Skin epidermis (tissue), 12 donors: ENCODE data around the gene IL15.
"Not testable (repeated sequence)": the region's sequence is repeated elsewhere in the genome, so short reads cannot be mapped to it uniquely, and the experiment has no call there.

Experiments used
- H3K27ac ChIP-seq, 21 experiments: fragments of 200-600 bp; sonication (generic) in 11 of 21; one replicate each; pipeline ENCODE4 v1.5.0; 2020; ENCODE audit warnings: mild to moderate bottlenecking in 3 of 21, inconsistent platforms in 2 of 21, moderate library complexity in 2 of 21
- H3K4me3 ChIP-seq, 7 experiments: fragments of 200-600 bp; sonication (generic) in 2 of 7; one replicate each; pipeline ENCODE4 v1.5.0; 2020; ENCODE audit warnings: inconsistent platforms in 2 of 7, mild to moderate bottlenecking in 2 of 7, moderate library complexity in 1 of 7

Gene IL15

GRCh38 chr4:141636082-141636770, at the start of gene IL15:
Gene IL15, plus strand, starts transcription at chr4:141636583. Its CDS starts 82,882 bp downstream, at chr4:141719465.
- peak within 1 kb of the TSS; percentile 62 to 88 (median 69) for H3K4me3 ChIP-seq
- peak within 1 kb of the TSS; percentile 59 to 94 (median 83) for H3K27ac ChIP-seq

GRCh38 chr4:141587897-141588296, 48.5 kb upstream of the IL15 start:
- H3K4me3 ChIP-seq = no peak overlapping the region
- H3K27ac ChIP-seq = no peak overlapping the region

DNA sequence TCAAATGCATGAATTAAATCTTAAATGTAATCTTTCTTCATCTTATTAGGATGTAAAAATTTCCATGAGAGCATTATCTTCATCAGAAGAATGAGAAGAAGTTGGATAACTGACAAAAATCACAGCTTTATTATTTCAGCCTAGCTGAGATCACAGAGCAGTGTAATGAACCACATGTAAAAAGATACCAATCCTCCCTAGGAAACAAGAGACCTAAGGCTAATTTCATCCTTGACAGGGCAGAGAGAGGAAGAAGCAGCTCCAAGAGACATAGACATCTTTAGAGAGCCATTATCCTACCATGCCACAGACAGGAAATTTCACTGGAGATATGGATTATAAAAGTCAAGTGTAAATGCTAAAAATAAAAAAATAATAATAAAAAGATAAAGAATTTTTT, 40.9 kb upstream of the IL15 start:
- Histone ChIP-seq H3K4me3 (no peak overlapping the region), H3K27ac (no peak overlapping the region)

GRCh38 chr4:141599853-141600252, 36.5 kb upstream of the IL15 start:
- H3K4me3 ChIP-seq = no peak overlapping the region

GRCh38 chr4:141604683-141605082, 31.7 kb upstream of the IL15 start:
- not testable (repeated sequence) for H3K4me3 ChIP-seq, H3K27ac ChIP-seq

More at GRCh38 chr4:141599853-141600252, 36.5 kb upstream of the IL15 start:
- no peak overlapping the region for H3K27ac ChIP-seq

DNA sequence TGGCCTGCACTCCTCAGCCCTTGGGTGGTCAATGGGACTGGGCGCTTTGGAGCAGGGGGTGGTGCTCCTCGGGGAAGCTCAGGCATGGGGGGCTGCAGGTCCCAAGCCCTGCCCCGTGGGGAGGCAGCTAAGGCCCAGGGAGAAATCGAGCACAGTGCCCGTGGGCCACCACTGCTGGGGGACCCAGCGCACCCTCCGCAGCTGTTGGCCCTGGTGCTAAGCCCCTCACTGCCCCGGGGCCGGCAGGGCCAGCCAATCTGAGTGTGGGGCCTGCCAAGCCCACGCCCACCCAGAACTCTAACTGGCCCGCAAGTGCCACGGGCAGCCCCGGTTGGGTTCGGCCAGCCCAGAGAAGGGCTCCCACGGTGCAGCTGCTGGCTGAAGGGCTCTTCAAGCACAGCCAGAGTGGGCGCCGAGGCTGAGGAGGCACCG, 30.9 kb upstream of the IL15 start:
- H3K27ac ChIP-seq = no peak overlapping the region
- no peak overlapping the region for H3K4me3 ChIP-seq

DNA sequence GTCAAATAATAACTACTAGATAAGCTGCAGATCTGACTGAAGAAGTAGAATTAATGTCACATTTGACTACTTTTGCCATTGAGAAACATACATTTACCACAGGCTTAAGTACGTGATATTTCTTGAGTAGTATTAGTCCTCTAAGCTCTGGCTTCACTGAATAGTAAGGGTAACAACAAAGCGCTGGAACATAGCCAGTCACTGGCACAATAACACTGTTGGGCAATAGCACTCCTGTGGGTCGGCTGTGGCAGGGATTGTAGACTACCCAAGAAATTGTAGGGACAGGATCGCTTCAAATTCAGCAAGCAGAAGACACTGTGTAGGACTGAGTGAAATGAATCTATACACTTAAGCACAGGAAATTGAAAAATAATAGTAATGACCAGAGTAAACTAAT, 27.1 kb upstream of the IL15 start:
- H3K27ac ChIP-seq = no peak overlapping the region
- no peak overlapping the region for H3K4me3 ChIP-seq

DNA sequence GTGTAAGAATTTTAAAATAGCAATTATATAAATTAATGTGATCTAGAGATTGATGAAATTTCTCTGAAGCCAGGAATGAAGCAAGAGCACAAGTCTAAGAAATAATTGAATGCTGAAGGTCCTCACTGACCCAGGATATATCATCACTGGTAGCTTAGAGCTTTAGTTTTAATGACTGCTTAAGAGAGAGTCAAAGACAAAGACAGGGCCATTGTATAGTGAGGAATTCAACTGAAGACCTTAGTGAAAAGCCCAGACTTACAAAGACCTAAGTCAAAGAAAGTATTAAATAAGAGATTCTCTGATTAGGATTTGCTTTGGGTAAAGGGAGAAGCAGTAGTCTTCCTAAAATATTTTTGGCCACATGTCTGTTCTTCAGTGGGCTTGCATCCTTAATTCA, 26.0 kb upstream of the IL15 start:
- Histone ChIP-seq H3K4me3 (no peak overlapping the region), H3K27ac (no peak overlapping the region)

DNA sequence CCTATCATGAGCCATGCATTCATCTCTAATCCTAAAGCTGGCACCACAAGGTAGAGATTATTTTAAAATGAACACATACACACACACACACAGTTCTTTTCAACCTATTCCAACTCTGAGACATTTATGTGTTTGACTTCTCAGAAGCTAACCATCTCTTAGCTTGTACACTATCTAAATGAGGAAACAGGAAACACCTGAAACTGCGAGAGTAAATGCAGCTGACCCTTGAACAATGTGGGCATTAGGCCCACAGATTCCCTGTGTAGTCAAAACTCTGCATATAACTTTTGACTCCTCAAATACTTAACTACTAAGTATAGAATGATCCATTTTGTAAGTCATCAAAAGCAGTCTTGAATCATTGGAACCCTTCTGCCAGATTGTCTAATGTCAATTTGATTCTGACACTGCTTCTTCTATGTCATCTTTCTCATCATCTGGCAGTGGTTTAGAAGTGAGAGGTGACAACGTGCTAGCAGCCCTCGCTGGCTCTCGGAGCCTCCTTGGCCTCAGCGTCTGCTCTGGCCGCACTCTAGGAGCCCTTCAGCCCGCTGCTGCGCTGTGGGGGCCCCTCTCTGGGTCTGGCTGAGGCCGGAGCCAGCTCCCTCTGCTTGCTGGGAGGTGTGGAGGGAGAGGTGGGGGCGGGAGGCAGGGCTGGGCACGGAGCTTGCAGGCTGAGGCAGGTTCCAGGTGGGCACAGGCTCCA, 21.4 kb upstream of the IL15 start:
- no peak overlapping the region for H3K27ac ChIP-seq
- no peak overlapping the region for H3K4me3 ChIP-seq

- H3K27ac ChIP-seq, H3K4me3 ChIP-seq: not testable (repeated sequence)
These were observed 20.8 kb upstream of the IL15 start for GRCh38 chr4:141615587-141615918.

DNA sequence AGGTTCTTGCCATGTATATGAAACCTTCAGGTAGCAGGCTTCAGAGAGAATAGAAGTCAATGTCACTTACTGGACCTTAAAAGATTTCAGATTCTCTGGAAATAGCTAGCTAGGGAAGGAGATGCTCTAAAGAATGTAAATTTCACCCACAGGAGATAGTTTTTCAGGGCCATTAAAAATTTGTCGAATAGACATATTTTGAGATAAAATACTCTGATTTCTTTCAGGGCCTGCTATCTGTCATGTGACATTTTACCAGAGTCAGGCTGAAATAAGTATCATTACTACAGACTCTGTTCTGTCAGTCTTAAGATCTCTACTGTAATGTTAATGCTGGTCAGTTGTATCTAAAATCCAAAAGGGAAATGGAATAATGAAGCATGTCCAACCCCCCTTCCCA, 15.7 kb upstream of the IL15 start:
- Histone ChIP-seq H3K4me3 (no peak overlapping the region), H3K27ac (no peak overlapping the region)

DNA sequence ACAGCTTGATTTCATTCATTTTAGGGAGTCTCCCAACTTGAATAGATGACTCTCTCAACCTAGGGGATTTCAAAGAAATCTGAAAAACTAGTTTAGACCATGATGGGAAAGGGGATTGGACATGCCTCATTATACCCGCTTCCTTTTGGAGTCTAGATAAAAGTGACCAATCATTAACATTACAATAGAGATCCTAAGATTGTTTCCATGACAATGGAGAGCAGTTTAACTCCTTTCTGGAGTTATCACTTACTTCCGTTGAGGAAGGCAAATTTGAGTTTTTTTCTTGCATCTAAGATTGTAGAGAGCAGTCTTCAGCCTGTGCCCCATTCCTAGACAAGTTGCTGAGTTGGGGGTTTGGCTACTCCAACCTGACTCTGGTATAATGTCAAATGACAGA, 11.4 kb upstream of the IL15 start:
- Histone ChIP-seq H3K27ac (no peak overlapping the region), H3K4me3 (no peak overlapping the region)

DNA sequence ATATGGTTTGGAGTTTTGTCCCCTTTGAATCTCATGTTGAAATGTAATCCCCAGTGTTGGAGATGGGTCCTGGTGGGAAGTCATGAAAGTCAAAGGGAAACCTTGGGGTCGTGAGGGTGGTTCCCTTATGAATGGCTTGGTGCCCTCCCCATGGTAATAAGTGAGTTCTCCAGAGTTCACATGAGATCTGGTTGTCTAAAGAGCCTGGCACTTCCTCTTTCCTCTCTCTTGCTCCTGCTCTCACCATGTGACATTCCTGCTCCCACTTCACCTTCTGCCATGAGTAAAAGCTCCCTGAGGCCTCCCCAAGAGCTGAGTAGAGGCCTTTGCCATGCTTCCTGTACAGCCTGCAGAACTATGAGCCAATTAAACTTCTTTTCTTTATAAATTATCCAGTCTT, 5.5 kb upstream of the IL15 start:
- H3K4me3 ChIP-seq = no peak overlapping the region

DNA sequence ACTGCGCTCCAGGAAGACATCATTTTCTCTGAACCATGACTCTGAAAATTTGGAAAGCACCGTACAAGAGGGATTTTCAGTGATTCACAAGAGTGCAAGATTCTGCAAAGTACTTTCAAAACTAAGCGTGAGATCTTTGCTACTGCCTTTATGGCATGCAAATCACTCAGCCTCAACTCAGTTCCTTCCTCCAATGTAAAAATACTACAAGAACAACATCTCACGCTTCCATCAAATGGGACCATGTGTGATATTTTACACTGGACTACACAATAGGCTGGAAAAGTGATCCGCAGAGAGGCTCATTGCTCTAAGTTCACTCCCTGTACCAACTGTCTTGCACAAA, 674 bp upstream of the IL15 start:
- peak overlapping the region; percentile 62 to 88 (median 69) for H3K4me3 ChIP-seq
- H3K27ac ChIP-seq = peak overlapping the region in 14 of 21 experiments; percentile 63 to 94 (median 84)

More for the DNA sequence above, 5.5 kb upstream of the IL15 start:
- H3K27ac ChIP-seq = no peak overlapping the region

DNA sequence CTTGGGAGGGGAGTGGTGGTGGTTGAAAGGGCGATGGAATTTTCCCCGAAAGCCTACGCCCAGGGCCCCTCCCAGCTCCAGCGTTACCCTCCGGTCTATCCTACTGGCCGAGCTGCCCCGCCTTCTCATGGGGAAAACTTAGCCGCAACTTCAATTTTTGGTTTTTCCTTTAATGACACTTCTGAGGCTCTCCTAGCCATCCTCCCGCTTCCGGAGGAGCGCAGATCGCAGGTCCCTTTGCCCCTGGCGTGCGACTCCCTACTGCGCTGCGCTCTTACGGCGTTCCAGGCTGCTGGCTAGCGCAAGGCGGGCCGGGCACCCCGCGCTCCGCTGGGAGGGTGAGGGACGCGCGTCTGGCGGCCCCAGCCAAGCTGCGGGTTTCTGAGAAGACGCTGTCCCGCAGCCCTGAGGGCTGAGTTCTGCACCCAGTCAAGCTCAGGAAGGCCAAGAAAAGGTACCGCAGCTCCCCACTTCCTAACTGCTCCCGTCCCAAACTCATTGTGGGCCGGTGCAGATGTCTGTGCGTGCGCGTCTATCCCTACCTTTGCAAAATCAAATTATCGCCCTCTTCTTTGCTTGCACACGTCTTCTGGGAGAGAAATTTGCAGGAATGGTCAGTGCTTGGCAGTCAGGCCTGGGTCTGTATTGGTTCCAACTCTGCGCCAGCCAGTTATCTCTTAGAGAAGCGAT, 533 bp downstream of the IL15 start:
- H3K27ac ChIP-seq = peak overlapping the region; percentile 59 to 94 (median 83)

DNA sequence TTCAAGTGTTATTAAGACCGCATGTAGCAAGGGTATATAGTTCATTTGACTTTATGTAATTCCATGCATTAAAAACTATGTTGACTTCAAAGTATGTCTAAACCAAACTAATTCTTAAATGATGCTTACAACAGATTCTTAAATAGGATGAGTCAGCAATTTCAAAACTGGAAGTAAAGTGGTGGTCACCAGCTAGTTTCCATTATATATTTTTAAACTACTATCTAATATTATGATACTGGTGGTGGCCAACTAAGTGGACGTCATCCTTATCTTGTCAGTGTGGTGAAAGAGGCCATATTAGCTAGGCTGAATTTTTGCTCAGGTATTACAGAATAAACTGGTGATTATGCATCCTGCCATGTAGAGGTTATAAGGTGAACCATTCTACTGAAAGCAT, 1.2 kb downstream of the IL15 start:
- Histone ChIP-seq H3K27ac (peak overlapping the region in 10 of 21 experiments; percentile 75 to 94 (median 83)), H3K4me3 (peak overlapping the region in 6 of 7 experiments; percentile 66 to 88 (median 72))

More for the DNA sequence above, 533 bp downstream of the IL15 start:
- H3K4me3 ChIP-seq = peak overlapping the region; percentile 62 to 88 (median 69)

- H3K27ac ChIP-seq = peak overlapping the region in 2 of 21 experiments; percentile 87 to 91
- H3K4me3 ChIP-seq = peak overlapping the region in 1 of 7 experiments; percentile 66
These were observed 1.8 kb downstream of the IL15 start for GRCh38 chr4:141638230-141638629.

DNA sequence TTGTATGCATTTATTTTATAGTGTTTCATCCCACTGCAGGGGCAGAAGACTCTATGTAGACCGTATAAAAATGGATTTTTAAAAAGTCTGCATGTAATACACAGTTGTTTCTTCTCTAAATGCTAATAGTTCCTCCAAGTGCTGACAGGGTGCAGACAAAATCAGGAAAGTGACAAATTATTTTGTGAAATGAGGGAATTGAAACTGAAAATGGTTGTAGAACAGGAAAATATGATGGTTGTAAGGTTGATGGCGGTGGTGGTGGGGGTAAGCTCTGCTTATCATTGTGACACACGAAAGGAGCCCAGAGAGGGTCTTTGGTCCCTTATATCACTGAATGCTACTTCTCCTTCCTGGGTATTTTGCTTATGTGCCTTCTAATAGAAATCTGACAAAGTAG, 4.3 kb downstream of the IL15 start:
- no peak overlapping the region for H3K4me3 ChIP-seq
- H3K27ac ChIP-seq = no peak overlapping the region

DNA sequence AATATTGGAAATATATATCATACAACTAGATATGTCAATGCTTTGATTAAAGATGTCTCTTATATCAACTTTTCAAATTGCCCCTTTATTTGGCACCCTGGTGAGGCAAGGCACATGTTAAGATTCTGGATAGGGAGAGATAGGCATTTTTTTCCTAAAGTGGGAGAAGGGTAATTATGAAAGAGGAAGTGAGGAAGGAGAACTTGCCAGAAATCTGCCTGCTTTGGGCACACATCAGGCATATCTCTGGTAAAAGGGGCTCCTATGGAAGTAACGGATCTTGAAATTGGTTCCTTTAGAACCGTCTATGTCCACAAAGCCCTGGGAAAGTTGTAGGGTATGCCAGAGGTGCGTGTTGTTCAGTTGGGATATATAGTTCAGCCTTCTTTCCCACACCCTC, 5.7 kb downstream of the IL15 start:
- peak overlapping the region in 1 of 21 experiments; percentile 41 for H3K27ac ChIP-seq

DNA sequence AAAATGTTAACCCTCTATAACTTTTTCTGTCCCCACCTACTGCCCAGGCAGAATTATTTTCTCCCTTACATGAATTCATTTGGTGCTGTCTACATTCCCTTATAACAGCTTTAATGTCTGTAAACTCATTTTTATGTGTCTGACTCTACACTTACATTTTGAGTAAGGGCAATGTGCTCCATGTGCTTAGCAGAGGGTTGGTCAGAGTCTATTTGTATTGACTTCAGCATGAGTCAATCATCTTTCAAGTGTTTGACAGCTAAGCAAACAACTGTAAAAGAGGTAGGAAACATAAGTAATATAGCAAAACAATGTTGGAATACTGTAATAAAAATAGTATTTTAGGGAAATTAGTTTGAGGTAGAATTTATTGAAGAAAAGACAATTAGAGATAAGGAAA, 6.3 kb downstream of the IL15 start:
- Histone ChIP-seq H3K4me3 (no peak overlapping the region), H3K27ac (peak overlapping the region in 2 of 21 experiments; percentile 18 to 41)

More for the DNA sequence above, 5.7 kb downstream of the IL15 start:
- H3K4me3 ChIP-seq = no peak overlapping the region

DNA sequence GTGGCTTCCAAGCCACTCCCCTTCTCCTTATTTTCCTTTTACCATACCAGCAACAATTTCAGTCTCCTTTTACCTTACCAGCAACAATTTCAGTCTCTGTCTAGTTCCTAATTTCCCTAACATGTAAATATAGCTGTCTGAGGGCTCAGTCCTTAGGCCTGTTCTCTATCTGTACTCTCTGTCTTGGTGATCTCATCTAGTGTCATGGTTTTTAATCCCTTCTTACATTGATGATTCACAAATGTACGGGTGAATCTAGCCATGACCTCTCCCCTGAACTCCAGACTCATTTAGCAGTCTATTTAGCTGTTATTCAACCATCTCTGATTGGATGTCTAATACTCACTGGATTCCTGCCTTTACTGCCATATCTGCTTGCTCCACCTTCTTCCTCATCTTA, 7.2 kb downstream of the IL15 start:
- no peak overlapping the region for H3K4me3 ChIP-seq
- H3K27ac ChIP-seq = peak overlapping the region in 3 of 21 experiments; percentile 0 to 51 (median 2)
